OCI-LY1 (cell line): ENCODE measurements around the gene TSPOAP1.

Experiments used
- H2AFZ ChIP-seq: fragments of 200-600 bp; sonication (generic), shearing (Covaris generic); 2 replicates; pipeline ENCODE4 v1.6.0; 2014; ENCODE audit warnings: antibody characterized with exemption, mild to moderate bottlenecking, low read length
- H3F3A ChIP-seq: fragments of 200-600 bp; sonication (generic), shearing (Covaris generic); 2 replicates; pipeline ENCODE4 v1.6.0; 2014; ENCODE audit warnings: mild to moderate bottlenecking, antibody characterized with exemption, low read length, moderate library complexity; ENCODE audit not compliant: insufficient read depth
- H3K27ac ChIP-seq: fragments of 200-600 bp; sonication (generic); 2 replicates; pipeline ENCODE4 v1.5.1; 2014; ENCODE audit warnings: low read length, mixed run types, mild to moderate bottlenecking, low read depth; ENCODE audit not compliant: poor library complexity, severe bottlenecking
- H3K27me3 ChIP-seq: fragments of 200-600 bp; sonication (generic); 2 replicates; pipeline ENCODE4 v1.6.0; 2014; ENCODE audit warnings: antibody characterized with exemption, mild to moderate bottlenecking, low read length, moderate library complexity; ENCODE audit not compliant: insufficient read depth
- H3K36me3 ChIP-seq: fragments of 200-600 bp; sonication (generic); 2 replicates; pipeline ENCODE4 v1.6.1; 2014; ENCODE audit warnings: mild to moderate bottlenecking, antibody characterized with exemption, low read length, moderate library complexity, mixed read lengths; ENCODE audit not compliant: insufficient read depth
- H3K4me1 ChIP-seq: fragments of 200-600 bp; sonication (generic); 2 replicates; pipeline ENCODE4 v1.5.1; 2014; ENCODE audit warnings: mild to moderate bottlenecking, low read length, moderate library complexity; ENCODE audit not compliant: insufficient read depth, severe bottlenecking
- H3K4me2 ChIP-seq: fragments of 200-600 bp; sonication (generic), shearing (Covaris generic); 2 replicates; pipeline ENCODE4 v1.6.1; 2014; ENCODE audit warnings: low read length
- H3K4me3 ChIP-seq: fragments of 200-600 bp; sonication (generic); 2 replicates; pipeline ENCODE4 v1.5.1; 2014; ENCODE audit warnings: low read length, low read depth, mild to moderate bottlenecking, mixed read lengths; ENCODE audit not compliant: poor library complexity, severe bottlenecking
- H3K79me2 ChIP-seq: fragments of 200-600 bp; shearing (Covaris generic); 2 replicates; pipeline ENCODE4 v1.6.1; 2016; ENCODE audit warnings: mixed run types, low read length, mixed read lengths; ENCODE audit not compliant: insufficient read depth
- H3K9ac ChIP-seq: fragments of 200-600 bp; sonication (generic), shearing (Covaris generic); 2 replicates; pipeline ENCODE4 v1.6.1; 2014; ENCODE audit warnings: mild to moderate bottlenecking, low read length, mixed read lengths
- H3K9me2 ChIP-seq: fragments of 200-600 bp; sonication (generic), shearing (Covaris generic); 2 replicates; pipeline ENCODE4 v1.6.1; 2014; ENCODE audit warnings: low read depth, mild to moderate bottlenecking, low read length, mixed read lengths
- H3K9me3 ChIP-seq: fragments of 200-600 bp; shearing (Covaris generic); 2 replicates; pipeline ENCODE4 v1.6.1; 2014; ENCODE audit warnings: low read length, mixed read lengths
- H4K20me1 ChIP-seq: fragments of 200-600 bp; sonication (generic), shearing (Covaris generic); 2 replicates; pipeline ENCODE4 v1.6.0; 2016; ENCODE audit warnings: mild to moderate bottlenecking, low read length; ENCODE audit not compliant: insufficient read depth
- CTCF ChIP-seq: fragments of 200-600 bp; sonication (generic), shearing (Covaris generic); IDR thresholded peaks from 2 replicates; pipeline ENCODE4 v1.5.1; 2017; ENCODE audit warnings: mild to moderate bottlenecking, antibody characterized with exemption, low read length, moderate library complexity, mixed read lengths
- EZH2 ChIP-seq: fragments of 200-600 bp; sonication (generic), shearing (Covaris generic); IDR thresholded peaks from 2 replicates; pipeline ENCODE4 v1.8.0; 2017; ENCODE audit warnings: borderline replicate concordance, mixed run types, mild to moderate bottlenecking, antibody characterized with exemption, low read length, moderate library complexity, mixed read lengths

TSPOAP1 gene

DNA sequence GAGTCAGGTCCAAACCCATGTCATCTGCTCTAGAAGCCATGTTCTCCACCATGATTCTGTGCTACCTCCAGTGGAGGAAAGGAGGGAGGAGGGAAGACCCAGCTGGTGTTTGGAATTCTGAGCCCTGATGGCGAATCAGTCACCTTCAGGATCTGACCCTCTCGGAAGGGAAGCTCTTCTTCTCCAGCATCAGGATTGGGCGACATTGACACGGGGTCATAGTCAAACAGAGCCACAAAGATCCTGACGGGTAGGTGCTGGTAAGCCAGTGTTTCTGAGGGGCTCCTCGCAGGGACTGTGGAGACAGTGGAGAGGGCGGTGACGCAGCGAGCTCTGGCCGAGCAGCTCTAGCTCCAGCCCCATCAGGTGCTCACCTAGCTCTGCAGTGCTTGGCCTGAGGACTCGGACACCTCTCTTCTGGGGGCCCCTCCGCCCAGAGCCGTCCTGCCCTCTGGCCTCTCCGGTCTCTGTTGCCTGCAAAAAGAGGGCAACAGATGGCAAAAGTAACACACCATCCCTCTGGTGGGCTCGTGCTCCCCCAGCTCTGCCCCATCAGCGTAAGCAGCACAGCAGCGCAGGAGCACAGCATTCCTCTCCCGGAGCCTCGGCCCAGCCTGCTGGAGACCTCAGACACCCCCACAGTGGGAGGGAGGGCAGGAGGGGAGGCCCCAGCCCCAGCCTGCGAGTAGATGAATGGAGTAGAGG is 21.0 kb downstream of the TSPOAP1 start:
- Histone ChIP-seq H3K4me2 (no peak overlapping the region), H3K4me3 (no peak overlapping the region), H3K27me3 (no peaks in the 10 kb centered on the region), H3K79me2 (no peaks in the 10 kb centered on the region), H3K36me3 (peaks cover 26% of the 10 kb centered on the region; the same call in 1 of the 2 replicates), H3K9me2 (no peaks in the 10 kb centered on the region), H3K9ac (no peak overlapping the region), H3K27ac (no peak overlapping the region), H2AFZ (no peak overlapping the region), H3K4me1 (no peaks in the 10 kb centered on the region), H4K20me1 (no peaks in the 10 kb centered on the region), H3F3A (no peaks in the 10 kb centered on the region), H3K9me3 (no peaks in the 10 kb centered on the region)
- TF ChIP-seq CTCF: no peak
- TF ChIP-seq EZH2: no peak

DNA sequence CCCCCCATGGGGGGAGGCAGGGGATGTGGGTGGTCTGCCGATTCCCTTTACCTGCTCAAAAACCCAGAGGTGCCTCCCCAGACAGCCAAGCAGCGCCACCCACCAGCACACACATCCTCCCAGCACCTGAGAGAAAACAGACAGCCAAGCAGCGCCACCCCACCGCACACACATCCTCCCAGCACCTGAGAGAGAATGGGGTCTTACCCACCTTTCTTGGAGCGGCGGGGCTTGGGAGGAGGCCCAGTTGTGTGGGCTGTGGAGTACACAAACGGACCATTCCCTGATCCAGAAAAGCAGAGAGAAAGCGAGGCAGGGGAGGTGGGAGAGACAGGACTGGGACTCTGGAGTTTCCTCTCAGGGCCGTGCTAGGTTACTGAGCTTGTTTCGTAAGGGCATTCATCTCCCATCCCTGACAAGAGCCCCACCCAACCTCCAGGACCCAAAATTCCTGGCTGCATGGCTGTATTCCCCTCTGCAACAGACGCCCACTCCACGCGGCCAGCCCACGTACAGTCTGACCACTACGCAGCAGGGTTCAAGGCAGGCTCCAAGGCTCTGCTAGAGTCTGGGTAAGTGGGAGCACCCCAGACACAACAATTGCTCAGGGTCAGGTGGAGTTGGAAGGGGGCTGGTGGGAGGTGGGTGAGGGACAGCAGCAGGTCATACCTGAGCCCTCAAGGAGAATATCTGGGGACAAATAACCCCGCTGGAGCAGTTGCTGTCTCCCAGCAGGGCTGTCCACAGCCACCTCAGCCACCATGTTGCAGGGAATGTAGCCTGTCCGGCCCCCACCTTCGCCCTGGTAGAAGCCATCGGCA is 22.3 kb downstream of the TSPOAP1 start:
- H3F3A ChIP-seq: no peaks in the 10 kb centered on the region
- no peaks in the 10 kb centered on the region for H3K79me2 ChIP-seq
- no peaks in the 10 kb centered on the region for H4K20me1 ChIP-seq
- no peaks in the 10 kb centered on the region for H3K27me3 ChIP-seq
- no peak for TF ChIP-seq EZH2
- TF ChIP-seq CTCF: no peak
- no peaks in the 10 kb centered on the region for H3K4me1 ChIP-seq
- H2AFZ ChIP-seq: no peak overlapping the region
- no peak overlapping the region for H3K4me2 ChIP-seq
- H3K9ac ChIP-seq: no peak overlapping the region
- no peak overlapping the region for H3K27ac ChIP-seq
- H3K9me2 ChIP-seq: no peaks in the 10 kb centered on the region
- H3K36me3 ChIP-seq: peaks cover 30% of the 10 kb centered on the region; the same call in 1 of the 2 replicates
- no peak overlapping the region for H3K4me3 ChIP-seq
- no peaks in the 10 kb centered on the region for H3K9me3 ChIP-seq

DNA sequence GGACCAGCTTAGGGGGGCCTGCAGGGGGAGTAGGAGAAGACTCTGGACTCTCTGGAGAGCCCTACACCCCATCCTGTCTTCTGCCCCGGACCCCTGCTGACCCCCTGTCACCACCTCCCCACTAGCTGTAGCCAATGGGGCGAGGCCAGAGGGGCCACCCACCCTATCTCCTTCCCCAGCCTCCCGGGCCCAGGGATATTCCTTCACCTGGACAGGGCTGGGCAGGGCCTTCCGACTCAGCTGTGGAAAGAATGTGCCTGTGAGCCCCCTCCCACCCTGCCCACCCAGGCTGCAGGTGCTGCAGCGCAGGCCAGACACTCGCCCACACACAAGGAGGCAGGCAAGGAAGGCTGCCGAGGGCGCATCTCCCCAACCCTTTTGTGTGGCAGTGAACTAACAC is 23.0 kb downstream of the TSPOAP1 start:
- H3K9me2 ChIP-seq: no peaks in the 10 kb centered on the region
- no peaks in the 10 kb centered on the region for H3K4me1 ChIP-seq
- H3K36me3 ChIP-seq: peaks cover 30% of the 10 kb centered on the region; the same call in 1 of the 2 replicates
- H3K9ac ChIP-seq: no peak overlapping the region
- no peaks in the 10 kb centered on the region for H3K9me3 ChIP-seq
- no peak overlapping the region for H3K4me2 ChIP-seq
- no peak overlapping the region for H2AFZ ChIP-seq
- TF ChIP-seq EZH2: no peak
- TF ChIP-seq CTCF: no peak
- H3K27ac ChIP-seq: no peak overlapping the region
- no peaks in the 10 kb centered on the region for H3K27me3 ChIP-seq
- H3K79me2 ChIP-seq: no peaks in the 10 kb centered on the region
- H3K4me3 ChIP-seq: no peak overlapping the region
- no peaks in the 10 kb centered on the region for H3F3A ChIP-seq
- no peaks in the 10 kb centered on the region for H4K20me1 ChIP-seq
